PFSK-1 (cell line): Measurements from ENCODE around the gene ZNF75A.

Experiments used
- FOXP2 ChIP-seq: optimal IDR thresholded peaks from 2 replicates; pipeline ENCODE3; 2011; ENCODE audit warnings: borderline replicate concordance, control low read depth, inconsistent platforms; ENCODE audit not compliant: insufficient read depth; ENCODE audit errors: extremely low read length, extremely low read depth
- POLR2AphosphoS5 ChIP-seq: IDR thresholded peaks from 2 replicates; pipeline ENCODE4 v1.6.1; 2012; ENCODE audit warnings: low read depth, mild to moderate bottlenecking, control low read depth, low read length, moderate library complexity
- SIN3A ChIP-seq: IDR thresholded peaks from 2 replicates; pipeline ENCODE4 v1.6.1; 2012; ENCODE audit warnings: mild to moderate bottlenecking, low read length, moderate library complexity, borderline replicate concordance; ENCODE audit not compliant: insufficient read depth
- TAF1 ChIP-seq: IDR thresholded peaks from 2 replicates; pipeline ENCODE4 v1.6.1; 2012; ENCODE audit warnings: low read length, control low read depth, borderline replicate concordance; ENCODE audit not compliant: insufficient read depth
- TF ChIP-seq, protein P1 (sequence below), 2 experiments: IDR thresholded peaks; 2 replicates each; pipeline versions ENCODE4 v1.6.1 to v1.8.0; 2011 to 2012; ENCODE audit warnings: low read depth in 2 of 2, low read length in 2 of 2, control low read depth in 1 of 2, inconsistent platforms in 1 of 2, mild to moderate bottlenecking in 1 of 2, moderate library complexity in 1 of 2; ENCODE audit not compliant: insufficient read depth in 1 of 2

Gene ZNF75A

DNA sequence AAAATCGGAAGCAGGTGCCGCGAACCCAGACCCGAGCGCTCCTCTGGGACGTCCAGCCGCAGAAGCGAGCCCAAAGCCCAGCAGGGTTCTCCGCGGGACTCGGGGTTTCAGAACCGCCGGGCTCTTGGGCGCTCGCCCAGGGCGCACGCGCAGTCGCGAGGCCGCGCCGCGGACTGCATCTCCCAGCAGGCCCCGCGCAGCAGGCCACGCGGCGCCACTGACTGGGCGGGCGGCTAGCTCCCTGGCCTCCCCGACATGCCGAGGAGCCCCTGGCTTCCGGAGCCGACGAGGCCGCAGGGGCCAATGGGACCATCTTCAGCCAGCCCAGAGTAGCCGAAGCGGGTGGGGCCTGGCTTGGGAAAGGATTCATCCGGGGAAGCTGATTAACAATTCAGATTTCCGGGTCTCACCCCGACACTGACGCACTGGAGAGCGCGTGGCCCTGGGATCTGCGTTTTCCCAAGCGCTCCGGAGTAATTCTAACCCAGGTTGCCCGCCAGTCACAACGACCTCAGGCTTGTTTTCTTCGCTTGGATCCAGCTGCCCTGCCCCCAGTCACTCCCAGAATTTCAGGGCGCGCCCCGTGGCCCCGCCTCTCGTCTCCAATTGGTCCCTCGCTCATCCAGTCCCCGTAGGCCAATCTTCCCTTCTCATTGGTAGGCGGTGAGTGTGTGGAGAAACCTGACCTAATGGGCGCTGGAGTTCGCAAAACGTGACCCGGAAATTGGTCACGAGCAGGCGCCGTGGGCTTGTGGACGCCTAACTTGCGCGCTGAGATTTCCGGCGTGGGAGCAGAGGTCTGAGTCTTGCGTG, 22.4 kb upstream of the ZNF75A start, which contains the start of gene ZNF263:
Gene ZNF263, plus strand, starts transcription at position 762 of the 813 bp plus-strand sequence. CDS start 328 bp downstream, outside the sequence.
- TF ChIP-seq POLR2AphosphoS5: peak; percentile 77
- TF ChIP-seq FOXP2: peak; percentile 73
- 0 out of 2 replicates have a peak, but pooled peaks have one; percentile 10 for TF ChIP-seq SIN3A
- peak; percentile 68; the same call in 1 of the 2 replicates for TF ChIP-seq TAF1
- TF ChIP-seq, protein P1, sequence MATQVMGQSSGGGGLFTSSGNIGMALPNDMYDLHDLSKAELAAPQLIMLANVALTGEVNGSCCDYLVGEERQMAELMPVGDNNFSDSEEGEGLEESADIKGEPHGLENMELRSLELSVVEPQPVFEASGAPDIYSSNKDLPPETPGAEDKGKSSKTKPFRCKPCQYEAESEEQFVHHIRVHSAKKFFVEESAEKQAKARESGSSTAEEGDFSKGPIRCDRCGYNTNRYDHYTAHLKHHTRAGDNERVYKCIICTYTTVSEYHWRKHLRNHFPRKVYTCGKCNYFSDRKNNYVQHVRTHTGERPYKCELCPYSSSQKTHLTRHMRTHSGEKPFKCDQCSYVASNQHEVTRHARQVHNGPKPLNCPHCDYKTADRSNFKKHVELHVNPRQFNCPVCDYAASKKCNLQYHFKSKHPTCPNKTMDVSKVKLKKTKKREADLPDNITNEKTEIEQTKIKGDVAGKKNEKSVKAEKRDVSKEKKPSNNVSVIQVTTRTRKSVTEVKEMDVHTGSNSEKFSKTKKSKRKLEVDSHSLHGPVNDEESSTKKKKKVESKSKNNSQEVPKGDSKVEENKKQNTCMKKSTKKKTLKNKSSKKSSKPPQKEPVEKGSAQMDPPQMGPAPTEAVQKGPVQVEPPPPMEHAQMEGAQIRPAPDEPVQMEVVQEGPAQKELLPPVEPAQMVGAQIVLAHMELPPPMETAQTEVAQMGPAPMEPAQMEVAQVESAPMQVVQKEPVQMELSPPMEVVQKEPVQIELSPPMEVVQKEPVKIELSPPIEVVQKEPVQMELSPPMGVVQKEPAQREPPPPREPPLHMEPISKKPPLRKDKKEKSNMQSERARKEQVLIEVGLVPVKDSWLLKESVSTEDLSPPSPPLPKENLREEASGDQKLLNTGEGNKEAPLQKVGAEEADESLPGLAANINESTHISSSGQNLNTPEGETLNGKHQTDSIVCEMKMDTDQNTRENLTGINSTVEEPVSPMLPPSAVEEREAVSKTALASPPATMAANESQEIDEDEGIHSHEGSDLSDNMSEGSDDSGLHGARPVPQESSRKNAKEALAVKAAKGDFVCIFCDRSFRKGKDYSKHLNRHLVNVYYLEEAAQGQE (IDR thresholded peaks at IDR 0.05; ENCODE audit: insufficient read depth in 1 of 2, low read depth in 2 of 2, low read length in 2 of 2): no peak

DNA sequence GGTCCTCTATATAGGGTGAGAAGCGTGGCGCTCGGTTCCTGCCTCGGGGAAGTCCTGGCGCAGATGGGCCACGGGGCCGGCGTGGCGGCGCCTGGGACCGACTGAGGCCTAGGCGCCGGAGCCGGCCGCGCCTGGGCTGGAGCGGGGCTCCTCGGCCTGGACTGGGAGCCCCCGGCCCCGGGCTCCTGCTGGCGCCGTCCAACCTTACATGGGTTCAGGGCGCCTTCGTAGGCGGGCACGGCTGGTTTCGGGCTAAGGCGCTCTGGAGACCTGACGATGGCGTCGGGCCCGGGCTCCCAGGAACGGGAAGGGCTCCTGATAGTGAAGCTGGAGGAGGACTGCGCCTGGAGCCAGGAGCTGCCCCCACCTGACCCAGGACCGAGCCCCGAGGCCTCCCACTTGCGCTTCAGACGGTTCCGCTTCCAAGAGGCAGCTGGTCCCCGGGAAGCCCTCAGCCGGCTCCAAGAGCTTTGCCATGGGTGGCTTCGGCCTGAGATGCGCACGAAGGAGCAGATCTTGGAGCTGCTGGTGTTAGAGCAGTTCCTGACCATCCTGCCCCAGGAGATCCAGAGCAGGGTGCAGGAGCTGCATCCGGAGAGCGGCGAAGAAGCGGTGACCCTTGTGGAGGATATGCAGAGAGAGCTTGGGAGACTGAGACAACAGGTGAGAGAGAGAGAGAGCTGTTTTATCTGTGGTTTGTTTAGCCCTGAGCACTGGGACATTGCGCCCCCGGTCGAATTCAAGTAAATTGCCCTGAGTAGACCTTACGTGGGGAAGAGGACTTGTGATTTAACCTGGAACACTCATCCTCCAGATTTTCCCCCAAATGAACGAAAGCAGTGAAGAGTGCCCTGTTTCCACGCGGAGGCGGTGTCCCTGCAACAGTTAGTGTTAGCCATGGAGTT, 21.5 kb upstream of the ZNF75A start:
- TF ChIP-seq POLR2AphosphoS5: no peak
- TF ChIP-seq SIN3A: no peak
- TF ChIP-seq, protein P1 (IDR thresholded peaks at IDR 0.05; ENCODE audit: insufficient read depth in 1 of 2, low read depth in 2 of 2, low read length in 2 of 2): no peak
- TF ChIP-seq TAF1: no peak
- no peak for TF ChIP-seq FOXP2

DNA sequence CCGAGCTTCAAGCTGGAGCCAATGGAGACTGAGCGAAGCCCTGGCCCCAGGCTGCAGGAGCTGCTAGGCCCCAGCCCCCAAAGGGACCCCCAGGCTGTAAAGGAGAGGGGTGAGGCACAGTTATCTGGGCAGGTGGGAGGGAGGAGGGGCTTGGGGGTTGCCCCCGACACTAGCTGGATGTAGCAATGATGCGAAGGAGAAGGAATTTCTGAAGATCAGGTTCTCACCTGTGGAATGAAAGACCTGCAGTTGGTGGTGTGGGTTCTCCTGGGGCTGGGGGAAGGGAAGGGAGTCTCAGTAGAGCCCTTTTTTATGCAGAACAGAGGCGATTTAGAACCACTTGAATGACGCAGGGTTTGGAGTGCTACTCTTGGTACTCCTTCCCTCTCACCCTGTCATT, 20.2 kb upstream of the ZNF75A start:
- TF ChIP-seq SIN3A (no peak), POLR2AphosphoS5 (no peak), TAF1 (no peak), FOXP2 (no peak)
- TF ChIP-seq, protein P1 (IDR thresholded peaks at IDR 0.05; ENCODE audit: insufficient read depth in 1 of 2, low read depth in 2 of 2, low read length in 2 of 2): no peak

DNA sequence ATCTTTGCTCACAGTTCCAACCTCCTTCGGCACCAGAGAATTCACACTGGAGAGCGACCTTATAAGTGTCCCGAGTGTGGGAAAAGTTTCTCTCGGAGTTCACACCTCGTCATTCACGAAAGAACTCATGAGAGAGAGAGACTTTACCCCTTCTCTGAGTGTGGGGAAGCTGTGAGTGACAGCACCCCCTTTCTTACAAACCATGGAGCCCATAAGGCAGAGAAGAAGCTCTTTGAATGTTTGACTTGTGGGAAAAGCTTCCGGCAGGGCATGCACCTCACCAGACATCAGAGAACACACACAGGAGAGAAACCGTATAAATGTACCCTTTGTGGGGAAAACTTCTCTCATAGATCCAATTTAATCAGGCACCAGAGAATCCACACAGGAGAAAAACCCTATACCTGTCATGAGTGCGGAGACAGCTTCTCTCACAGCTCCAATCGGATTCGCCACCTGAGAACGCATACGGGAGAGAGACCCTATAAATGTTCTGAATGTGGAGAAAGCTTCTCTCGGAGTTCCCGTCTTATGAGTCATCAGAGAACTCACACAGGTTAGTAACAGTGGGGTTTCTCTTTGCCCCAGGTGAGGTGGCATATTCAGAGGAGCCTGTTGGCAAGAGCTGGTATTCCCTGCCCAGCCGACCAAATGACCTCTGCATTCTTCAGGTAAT, 15.2 kb upstream of the ZNF75A start:
- no peak for TF ChIP-seq SIN3A

DNA sequence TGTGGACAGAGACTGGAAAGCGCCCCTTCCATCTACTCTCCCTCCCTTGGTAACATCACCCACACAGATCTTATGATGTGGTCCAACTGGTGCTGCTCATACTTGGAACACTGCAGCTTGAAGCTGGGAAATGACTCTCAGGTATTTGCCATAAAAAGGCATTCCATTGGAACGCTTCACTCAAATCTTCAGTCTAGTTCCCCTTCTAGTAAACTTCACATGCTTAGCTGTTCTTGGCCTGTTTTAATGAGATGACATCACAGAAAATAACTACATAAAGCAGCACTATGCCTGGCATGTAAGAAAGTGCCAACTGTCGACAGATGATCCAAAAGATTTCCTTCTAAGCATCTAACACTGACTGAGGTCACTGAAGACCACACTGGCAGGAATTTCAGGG, 12.7 kb upstream of the ZNF75A start:
- TF ChIP-seq POLR2AphosphoS5: no peak
- no peak for TF ChIP-seq TAF1
- no peak for TF ChIP-seq FOXP2
- TF ChIP-seq, protein P1 (IDR thresholded peaks at IDR 0.05; ENCODE audit: insufficient read depth in 1 of 2, low read depth in 2 of 2, low read length in 2 of 2): no peak
- TF ChIP-seq SIN3A: no peak
